ENCODE results near the gene SMG6.
"Not testable (repeated sequence)": the region's sequence is repeated elsewhere in the genome, so short reads cannot be mapped to it uniquely, and the experiment has no call there.

The SMG6 gene

DNA sequence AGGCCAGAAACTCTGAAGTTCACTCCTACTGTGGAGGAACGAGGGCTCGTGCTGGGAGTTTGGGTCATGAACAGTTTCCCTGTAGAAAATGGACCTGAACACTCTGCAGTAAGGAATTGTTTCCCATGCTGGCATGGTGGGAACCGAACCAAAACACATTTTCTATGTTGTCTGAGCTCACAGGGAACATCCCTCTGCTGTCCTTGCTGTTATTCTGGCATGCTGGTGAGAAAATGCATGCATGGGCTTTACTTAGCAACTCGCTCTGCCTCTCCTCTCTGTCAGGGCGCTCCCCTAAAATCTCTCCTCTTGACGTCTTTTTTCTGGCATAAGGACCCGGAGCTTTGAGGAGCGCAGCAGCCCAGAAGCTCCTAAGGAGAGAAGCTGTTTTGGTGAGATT is 283.9 kb downstream of the SMG6 start:
- no peak for DNase-seq

DNA sequence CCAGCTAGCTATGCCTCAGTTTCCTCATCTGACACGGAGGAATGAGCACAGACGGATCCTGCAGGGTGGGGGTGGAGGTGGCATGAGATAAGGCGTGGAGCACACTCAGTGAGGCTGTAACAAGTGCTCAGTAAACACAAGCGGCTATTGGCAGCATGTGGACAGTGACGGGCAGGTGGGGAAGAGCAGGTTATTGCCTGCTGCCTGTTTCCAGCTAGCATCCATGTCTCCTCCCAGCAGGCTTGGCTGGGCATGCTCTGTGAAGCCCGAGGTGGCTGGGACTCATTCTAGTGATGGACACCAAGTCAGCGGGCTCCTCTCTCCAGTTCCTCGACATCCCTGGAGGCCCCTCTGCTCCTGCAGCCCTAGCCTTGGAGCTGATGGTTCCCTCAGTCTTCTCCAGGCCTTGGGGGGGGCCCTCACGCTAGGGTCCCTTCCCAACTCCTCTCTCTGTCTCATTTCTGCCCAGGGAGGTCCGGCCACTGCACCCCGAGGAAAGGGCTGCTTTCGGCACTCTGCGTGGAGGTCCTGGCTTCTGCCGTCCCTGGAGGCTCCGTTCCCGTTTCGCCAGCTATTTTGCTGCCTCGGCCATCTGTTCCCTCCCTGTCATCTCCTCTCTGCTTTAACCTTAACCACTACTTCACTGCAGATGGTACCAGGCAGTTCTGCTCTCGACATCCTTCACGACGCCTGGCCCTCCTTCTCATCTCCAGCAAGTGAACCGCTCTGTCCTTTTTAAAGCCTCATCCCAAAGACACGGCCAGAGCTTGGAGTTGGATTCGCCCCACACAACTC is 284.7 kb downstream of the SMG6 start:
- no peak for DNase-seq

DNA sequence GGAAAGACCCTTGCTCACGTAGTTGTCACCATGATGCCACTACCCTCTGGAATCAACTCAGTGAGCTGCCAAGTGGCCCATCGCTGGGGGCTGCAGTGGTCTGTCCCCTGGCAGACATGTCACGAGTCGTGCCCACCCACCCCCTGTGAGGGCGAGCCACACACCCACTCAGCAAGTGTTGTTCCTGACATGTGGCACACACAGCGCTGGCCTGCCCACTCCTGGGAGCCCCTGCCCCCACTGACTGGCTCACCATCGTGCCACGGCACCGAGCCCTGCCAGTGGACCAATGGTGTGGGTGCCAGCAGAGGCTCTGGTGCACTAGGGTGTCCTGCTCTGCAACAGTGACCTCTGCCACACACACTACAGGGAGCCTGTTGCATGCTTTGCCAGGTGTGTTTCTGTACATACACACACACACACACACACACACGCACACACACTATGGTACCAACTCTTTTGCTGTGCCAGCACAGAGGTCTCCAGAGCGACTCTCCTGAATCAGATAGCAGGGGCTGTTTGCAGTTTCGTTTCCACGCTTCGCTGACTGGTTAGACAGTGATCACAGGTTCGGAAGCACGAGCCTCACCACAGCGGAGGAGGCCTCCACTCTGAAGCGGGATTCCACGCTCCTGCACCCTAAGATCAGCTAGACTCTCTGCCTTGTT is 286.2 kb downstream of the SMG6 start:
- peak; percentile 45 for DNase-seq

DNA sequence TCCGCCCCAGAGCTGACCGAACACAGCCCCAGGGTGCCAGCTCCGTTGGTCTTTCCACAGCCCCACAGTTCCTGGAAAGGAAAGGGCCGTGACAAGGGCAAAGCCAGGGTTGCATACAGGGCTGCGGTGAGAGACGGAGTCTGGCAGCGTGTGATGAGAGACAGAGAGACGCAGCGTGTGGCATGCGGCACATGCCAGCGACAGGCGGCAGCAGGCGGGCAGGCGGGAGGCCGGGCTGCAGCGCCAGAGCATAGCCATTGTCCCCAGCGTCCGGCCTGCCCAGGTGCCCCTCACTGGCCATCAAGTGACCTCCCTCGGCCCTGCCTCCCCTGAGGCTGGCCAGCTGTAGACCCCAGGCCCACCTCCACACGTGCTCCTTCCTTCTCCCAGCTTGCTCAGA is 287.1 kb downstream of the SMG6 start:
- no peak for DNase-seq

DNA sequence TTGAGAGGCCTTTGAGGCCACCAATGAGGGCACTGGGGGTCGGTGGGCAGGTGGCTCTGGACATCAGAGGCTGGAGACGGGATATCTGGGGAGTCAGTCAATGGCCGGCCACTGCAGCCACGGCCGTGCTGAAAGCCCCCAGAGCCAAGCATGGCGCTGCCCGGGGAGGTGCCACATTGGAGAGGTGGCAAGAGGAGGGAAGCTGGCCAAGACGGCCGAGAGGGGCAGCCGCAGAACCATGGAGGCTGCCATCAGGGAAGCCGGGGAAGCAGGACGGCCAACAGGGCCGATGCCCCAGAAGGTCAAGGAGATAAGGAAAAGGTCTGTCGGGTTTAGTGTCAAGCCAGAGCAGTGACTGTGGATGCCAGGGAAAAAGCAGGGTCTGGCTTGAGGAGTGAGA is 288.3 kb downstream of the SMG6 start:
- DNase-seq: no peak

DNA sequence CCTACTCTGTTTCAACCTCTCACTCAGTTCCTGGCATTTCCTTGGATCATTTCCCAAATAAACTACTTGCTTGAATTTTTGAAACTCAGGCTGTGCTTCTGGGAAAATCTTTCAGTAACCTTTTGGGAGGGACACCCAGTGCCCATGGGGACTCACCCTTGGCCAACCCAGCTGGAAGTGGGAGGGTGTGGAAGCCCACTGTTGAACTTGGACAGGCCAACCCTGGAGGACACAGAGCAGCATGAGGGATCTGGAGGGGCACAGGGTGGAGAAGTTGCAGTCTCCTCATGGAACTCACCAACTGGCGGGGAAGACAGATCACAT is 289.6 kb downstream of the SMG6 start:
- DNase-seq: no peak

DNA sequence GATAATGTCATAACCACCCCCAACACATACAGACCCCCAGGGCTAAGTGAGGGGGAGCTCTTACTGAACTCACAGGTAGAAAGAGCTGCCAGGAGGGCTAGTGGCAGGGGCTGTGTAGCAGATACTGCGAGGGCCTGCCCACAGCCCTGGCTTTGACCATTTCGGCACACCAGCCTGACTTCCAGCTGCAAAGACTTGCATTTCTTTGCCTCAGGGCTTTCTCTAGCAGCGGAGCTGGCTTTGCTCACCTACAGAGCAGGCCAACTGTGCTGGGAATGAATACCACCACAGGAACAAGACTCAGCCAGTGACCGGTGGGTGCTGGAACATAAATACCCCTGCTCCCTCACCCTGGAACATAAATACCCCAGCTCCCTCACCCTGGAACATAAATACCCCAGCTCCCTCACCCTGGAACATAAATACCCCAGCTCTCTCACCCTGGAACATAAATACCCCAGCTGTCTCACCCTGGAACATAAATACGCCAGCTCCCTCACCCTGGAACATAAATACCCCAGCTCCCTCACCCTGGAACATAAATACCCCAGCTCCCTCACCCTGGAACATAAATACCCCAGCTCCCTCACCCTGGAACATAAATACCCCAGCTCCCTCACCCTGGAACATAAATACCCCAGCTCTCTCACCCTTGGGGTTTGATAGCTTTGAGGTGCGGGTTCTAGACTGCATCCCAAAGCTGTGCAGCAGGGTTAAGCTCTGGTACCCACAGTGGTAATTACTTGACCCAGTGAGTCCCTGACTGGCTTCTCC is 290.2 kb downstream of the SMG6 start:
- not testable (repeated sequence) for DNase-seq

DNA sequence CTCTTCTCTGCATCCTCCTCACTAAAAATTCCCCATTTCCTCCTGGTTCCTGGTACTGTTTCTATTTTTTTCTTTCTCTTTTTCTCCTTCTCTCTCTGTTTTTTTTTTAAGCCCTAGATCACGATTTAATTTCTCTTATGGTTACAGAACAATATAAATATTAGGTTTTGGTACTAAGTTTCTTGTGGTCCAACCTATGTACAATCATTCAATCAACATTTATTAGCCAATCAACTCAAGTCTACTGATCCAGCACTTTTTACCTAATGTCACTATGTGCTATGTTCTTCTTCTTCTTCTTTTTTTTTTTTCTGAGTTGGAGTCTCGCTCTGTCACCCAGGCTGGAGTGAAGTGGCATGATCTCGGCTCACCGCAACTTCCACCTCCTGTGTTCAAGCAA is 291.1 kb downstream of the SMG6 start:
- no peak for DNase-seq

DNA sequence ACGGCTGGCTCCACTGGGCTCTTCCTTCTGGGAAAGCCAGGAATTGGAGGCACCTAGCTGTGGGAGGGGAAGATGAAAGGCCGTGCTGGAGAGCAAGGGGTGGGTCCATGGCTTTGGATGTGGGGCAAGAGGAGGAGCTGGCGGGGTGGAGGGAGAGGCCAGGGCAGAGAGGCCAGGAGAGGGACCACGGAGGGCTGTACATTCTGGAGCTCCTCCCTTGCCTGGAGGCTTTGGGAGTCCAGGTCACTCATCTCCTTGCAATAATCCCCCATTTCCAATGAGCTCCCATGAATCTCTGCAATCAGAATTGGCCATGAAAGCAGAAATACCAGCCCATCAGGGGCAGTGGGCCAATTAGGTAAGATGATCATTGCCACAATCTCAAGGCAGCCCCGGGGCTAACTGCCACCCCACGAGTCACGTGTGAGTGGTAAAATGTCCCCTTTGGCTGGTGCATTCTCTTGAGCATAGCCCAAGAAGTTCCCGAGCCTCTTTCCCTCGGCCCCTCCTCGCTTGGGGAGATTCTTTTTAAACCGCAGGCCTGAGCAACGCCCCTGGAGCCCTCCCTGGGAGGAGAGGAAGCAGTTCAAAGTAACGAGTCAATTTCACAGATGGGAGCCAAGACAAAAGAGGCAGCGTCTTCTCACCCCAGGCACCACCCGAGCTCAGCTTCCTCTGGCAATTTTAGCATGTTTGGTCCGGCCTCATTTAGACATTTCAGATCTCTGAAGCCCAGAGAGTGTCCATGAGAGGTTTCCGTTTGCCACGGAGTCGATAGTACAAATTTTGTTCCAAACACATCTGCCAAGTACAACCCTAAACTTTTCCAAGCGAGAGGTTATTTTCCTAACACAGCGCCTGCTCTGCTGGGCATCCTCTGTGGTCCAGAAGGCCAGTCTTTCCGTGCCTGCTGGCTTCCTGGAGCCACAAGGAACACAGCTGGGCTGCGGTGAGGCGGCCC is 291.9 kb downstream of the SMG6 start:
- no peak for DNase-seq
